Astrocyte of the cerebellum (primary cell): ENCODE data around the gene TRAF3.
"Not testable (repeated sequence)": the region's sequence is repeated elsewhere in the genome, so short reads cannot be mapped to it uniquely, and the experiment has no call there.

Experiments used
- DNase-seq: peaks from one replicate; pipeline ENCODE4 v3.0.0-alpha.2; 2011; ENCODE audit warnings: low read depth
- H3K4me3 ChIP-seq: 2 replicates; pipeline ENCODE4 v1.5.1; 2011; ENCODE audit warnings: mild to moderate bottlenecking, low read depth, low read length, moderate library complexity
- in situ Hi-C: cut with HindIII; loops from 2 replicates; pipeline ENCODE4 v1.10.0; 2017; ENCODE audit warnings: low sequenced_read_pairs
- TF ChIP-seq, protein P1 (sequence below): IDR thresholded peaks from 2 replicates; pipeline ENCODE4 v1.5.1; 2012; ENCODE audit warnings: low read length, low read depth, moderate library complexity, mild to moderate bottlenecking; ENCODE audit errors: missing control alignments

The TRAF3 gene

DNA sequence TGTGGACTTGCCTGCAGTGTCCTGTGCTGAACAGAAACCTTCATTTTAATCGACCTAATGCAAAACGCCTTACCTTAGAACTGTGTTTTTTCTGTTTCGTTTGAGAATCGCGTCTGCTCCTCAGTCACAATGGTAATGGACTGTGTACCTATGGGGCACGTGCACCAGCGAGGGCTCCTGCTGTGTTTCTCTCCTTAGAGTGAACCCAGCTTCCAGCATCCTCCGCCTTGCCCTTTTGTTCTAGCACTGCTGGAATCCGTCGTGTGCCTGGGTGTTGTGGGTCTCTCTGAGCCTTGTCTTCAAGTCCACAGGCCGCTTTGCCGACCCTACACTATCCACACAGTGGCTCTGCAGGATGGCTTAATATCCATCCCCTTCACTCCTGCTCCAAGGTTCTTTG lies 148.9 kb downstream of the TRAF3 start:
- TF ChIP-seq, protein P1, sequence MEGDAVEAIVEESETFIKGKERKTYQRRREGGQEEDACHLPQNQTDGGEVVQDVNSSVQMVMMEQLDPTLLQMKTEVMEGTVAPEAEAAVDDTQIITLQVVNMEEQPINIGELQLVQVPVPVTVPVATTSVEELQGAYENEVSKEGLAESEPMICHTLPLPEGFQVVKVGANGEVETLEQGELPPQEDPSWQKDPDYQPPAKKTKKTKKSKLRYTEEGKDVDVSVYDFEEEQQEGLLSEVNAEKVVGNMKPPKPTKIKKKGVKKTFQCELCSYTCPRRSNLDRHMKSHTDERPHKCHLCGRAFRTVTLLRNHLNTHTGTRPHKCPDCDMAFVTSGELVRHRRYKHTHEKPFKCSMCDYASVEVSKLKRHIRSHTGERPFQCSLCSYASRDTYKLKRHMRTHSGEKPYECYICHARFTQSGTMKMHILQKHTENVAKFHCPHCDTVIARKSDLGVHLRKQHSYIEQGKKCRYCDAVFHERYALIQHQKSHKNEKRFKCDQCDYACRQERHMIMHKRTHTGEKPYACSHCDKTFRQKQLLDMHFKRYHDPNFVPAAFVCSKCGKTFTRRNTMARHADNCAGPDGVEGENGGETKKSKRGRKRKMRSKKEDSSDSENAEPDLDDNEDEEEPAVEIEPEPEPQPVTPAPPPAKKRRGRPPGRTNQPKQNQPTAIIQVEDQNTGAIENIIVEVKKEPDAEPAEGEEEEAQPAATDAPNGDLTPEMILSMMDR = no peak
- DNase-seq = no peak
- in situ Hi-C loops = no loop called here
- no peak overlapping the region for H3K4me3 ChIP-seq

DNA sequence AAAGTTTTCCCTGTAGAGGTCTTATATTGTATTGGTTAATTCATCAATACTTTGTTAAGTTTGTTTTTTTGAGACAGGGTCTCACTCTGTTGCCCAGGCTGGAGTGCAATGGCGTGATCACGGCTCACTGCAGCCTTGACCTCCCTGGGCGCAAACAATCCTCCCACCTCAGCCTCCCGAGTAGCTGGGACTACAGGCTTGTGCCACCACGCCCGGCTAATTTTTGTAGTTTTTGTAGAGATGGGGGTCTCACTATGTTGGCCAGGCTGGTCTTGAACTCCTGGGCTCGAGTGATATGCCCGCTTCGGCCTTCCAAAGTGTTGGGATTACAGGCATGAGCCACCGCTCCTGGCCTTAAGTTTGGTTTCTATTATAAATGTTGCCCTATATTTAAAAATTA lies 149.6 kb downstream of the TRAF3 start:
- not testable (repeated sequence) for H3K4me3 ChIP-seq

DNA sequence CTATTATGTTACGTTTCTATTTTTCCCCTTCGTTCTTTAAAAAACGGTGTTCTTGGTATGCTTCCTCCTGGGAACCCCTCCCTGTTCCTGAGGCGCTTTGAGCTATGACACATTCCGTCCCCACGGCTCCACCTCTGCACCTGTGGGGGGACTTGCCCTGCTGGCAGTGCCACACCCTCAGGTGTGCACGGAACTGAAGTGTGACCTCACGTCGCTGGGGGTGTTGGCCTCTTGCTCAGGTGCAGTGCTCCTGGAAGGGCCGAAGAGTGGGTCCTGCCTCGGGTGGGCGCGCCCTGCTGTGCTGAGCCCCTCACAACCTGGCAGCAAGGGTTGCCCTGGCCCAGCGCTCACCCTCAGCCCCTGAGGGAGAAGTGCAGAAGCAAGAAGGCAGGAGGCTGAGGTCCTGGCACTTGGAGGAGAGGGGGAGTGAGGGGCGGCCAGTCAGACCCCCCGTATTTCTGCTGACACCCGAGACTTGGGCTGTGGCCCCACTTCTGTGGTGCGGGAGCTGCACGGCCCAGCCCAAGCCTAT lies 150.2 kb downstream of the TRAF3 start:
- TF ChIP-seq, protein P1 = no peak
- H3K4me3 ChIP-seq = no peak overlapping the region
- in situ Hi-C loops = no loop called here
- DNase-seq = no peak

More for the DNA sequence above, 149.6 kb downstream of the TRAF3 start:
- DNase-seq, in situ Hi-C loops: not testable (repeated sequence)

DNA sequence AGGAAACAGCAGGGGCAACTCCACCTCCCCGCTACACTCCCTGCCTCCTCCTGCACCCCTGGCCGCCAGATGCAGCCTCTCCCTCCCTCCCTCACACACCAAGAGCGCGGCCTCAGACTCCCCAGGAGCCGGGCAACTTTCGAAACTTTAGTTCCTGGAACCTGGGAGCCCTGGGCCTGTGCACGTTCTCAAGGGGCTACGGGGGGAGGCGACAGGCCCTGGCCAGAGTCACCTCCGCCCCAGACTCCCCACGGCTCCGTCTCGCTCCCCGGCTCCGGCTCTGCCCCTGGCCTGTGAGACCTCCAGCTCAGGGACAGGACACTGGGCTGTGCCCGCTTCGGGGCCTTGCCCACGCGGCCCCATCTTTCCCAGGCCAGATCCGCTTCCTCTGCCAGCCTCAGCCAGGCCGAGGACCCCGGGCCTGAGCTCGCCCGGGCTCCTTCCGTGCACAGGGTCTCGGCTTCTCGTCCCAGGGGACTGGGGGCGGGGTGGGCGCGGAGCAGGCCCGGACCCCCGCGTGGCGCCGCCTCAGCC lies 150.7 kb downstream of the TRAF3 start:
- in situ Hi-C loops = no loop called here
- no peak for DNase-seq
- peak overlapping the region; percentile 30 for H3K4me3 ChIP-seq
- TF ChIP-seq, protein P1 = no peak

DNA sequence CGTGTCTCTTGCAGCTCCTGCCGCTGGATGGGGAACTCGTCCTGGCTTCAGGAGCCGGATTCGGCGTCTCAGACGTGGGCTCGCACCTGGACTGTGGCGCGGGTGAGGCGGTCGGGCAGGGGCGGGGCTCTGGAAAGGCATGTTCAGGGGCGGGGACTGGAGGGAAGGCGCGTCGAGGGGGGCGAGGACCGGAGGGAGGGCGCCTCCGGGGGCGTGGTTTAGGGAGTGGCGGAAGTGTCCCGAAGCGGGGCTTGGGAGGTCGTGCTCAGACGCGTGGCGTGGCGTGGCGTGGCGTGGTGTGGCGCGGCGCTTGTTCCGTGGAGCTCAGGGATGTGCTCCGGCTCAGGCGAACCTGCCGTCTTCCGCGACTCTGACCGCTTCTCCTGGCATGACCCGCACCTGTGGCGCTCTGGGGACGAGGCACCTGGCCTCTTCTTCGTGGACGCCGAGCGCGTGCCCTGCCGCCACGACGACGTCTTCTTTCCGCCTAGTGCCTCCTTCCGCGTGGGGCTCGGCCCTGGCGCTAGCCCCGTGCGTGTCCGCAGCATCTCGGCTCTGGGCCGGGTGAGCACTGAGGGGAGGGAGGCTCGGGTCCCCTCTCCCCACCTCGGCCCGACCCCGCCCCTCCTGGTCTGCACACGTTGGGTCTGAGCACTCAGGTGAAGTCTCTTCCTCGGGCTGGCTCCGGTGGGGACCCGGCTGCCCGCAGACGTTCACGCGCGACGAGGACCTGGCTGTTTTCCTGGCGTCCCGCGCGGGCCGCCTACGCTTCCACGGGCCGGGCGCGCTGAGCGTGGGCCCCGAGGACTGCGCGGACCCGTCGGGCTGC lies 151.4 kb downstream of the TRAF3 start:
- in situ Hi-C loops = no loop called here
- DNase-seq = no peak
- TF ChIP-seq, protein P1 = no peak
- peak overlapping the region; percentile 30 for H3K4me3 ChIP-seq

DNA sequence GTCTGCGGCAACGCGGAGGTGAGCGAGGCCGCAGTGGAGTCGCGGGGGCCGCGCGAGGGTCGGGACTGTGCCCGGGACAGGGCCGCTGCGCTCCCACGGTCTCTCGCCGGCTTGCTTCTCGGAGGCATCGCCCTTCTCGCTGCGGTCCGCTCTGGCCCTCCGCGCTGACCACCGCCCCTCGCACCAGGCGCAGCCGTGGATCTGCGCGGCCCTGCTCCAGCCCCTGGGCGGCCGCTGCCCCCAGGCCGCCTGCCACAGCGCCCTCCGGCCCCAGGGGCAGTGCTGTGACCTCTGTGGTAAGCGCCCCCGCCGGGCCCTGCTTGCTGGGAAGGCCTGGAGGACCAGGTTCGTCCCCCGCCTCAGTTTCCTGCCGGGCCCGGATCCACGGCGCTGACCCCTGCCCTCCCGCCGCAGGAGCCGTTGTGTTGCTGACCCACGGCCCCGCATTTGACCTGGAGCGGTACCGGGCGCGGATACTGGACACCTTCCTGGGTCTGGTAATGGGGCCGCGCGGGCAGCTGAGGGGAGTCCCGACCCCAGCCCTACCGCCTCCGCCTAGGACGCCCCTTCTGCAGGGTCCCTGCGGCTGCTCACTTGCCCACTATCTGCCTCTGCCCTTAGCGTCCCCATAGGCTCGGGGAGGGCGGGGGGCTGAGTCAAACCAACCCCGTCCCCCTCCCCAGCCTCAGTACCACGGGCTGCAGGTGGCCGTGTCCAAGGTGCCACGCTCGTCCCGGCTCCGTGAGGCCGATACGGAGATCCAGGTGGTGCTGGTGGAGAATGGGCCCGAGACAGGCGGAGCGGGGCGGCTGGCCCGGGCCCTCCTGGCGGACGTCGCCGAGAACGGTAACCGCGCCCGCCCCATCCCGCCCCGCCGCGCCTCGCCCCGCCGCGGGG lies 152.2 kb downstream of the TRAF3 start:
- peak overlapping the region; percentile 3 for H3K4me3 ChIP-seq
- in situ Hi-C loops = no loop called here
- DNase-seq = no peak
- TF ChIP-seq, protein P1 = no peak
